ENCODE results near the gene TLNRD1.

The TLNRD1 gene

GRCh38 chr15:81054236-81054635 is 53.5 kb downstream of the TLNRD1 start:
- no peak for DNase-seq (ENCODE audit: low read depth in 2 of 2)
